Brain microvascular endothelial cell (primary cell): Measurements from ENCODE around the gene SATB2.

Source experiments
- DNase-seq: peaks from one replicate; pipeline ENCODE4 v3.0.0-alpha.2; 2020
- H3K27ac ChIP-seq: fragments of 250-450 bp; sonication (Bioruptor Pico); 2 replicates; pipeline ENCODE4 v1.5.1; 2020; ENCODE audit warnings: mild to moderate bottlenecking, moderate library complexity
- H3K27me3 ChIP-seq: fragments of 250-450 bp; sonication (Bioruptor Pico); replicated peaks from 2 replicates; pipeline ENCODE4 v1.5.1; 2020; ENCODE audit warnings: mild to moderate bottlenecking
- H3K36me3 ChIP-seq: fragments of 250-450 bp; sonication (Bioruptor Pico); replicated peaks from 2 replicates; pipeline ENCODE4 v1.5.1; 2020; ENCODE audit warnings: mild to moderate bottlenecking
- H3K4me3 ChIP-seq: 2 replicates; pipeline ENCODE4 v1.5.1; 2011; ENCODE audit warnings: low read depth, mild to moderate bottlenecking, control low read depth, low read length, moderate library complexity
- CTCF ChIP-seq: IDR thresholded peaks from 2 replicates; pipeline ENCODE4 v1.5.1; 2011; ENCODE audit warnings: low read depth, mild to moderate bottlenecking, moderate library complexity, low read length, control low read depth, inconsistent platforms; ENCODE audit errors: missing control alignments
- in situ Hi-C: cut with HindIII; loops from 2 replicates; pipeline ENCODE4 v1.10.0; 2017; ENCODE audit warnings: low sequenced_read_pairs, low pct_ligation_motif_present

Gene SATB2

GRCh38 chr2:199282309-199282708 is 175.4 kb downstream of the SATB2 start:
- no peak for TF ChIP-seq CTCF
- no peaks in the 10 kb centered on the region for H3K36me3 ChIP-seq
- no peak overlapping the region for H3K4me3 ChIP-seq
- no peaks in the 10 kb centered on the region for H3K27me3 ChIP-seq
- H3K27ac ChIP-seq: no peak overlapping the region
- DNase-seq: no peak
- in situ Hi-C loops: no loop called here

- H3K27me3 ChIP-seq: no peaks in the 10 kb centered on the region
- no peak for TF ChIP-seq CTCF
- in situ Hi-C loops: no loop called here
- no peak overlapping the region for H3K27ac ChIP-seq
- H3K36me3 ChIP-seq: no peaks in the 10 kb centered on the region
- H3K4me3 ChIP-seq: no peak overlapping the region
- DNase-seq: no peak
These were observed 178.6 kb downstream of the SATB2 start for GRCh38 chr2:199279146-199279545.

GRCh38 chr2:199278099-199278498 is 179.6 kb downstream of the SATB2 start:
- H3K27ac ChIP-seq: no peak overlapping the region
- H3K27me3 ChIP-seq: no peaks in the 10 kb centered on the region
- H3K36me3 ChIP-seq: no peaks in the 10 kb centered on the region
- TF ChIP-seq CTCF: no peak
- H3K4me3 ChIP-seq: no peak overlapping the region
- DNase-seq: peak; percentile 83
- in situ Hi-C loops: no loop called here

- peak; percentile 39 for DNase-seq
- in situ Hi-C loops: no loop called here
- no peak for TF ChIP-seq CTCF
- no peaks in the 10 kb centered on the region for H3K27me3 ChIP-seq
- H3K4me3 ChIP-seq: no peak overlapping the region
- H3K27ac ChIP-seq: no peak overlapping the region
- no peaks in the 10 kb centered on the region for H3K36me3 ChIP-seq
These were observed 184.7 kb downstream of the SATB2 start for GRCh38 chr2:199273042-199273511.

GRCh38 chr2:199261936-199262335 is 195.8 kb downstream of the SATB2 start:
- Histone ChIP-seq H3K27me3 (no peaks in the 10 kb centered on the region), H3K4me3 (no peak overlapping the region), H3K27ac (no peak overlapping the region), H3K36me3 (no peaks in the 10 kb centered on the region)
- in situ Hi-C loops: no loop called here
- no peak for DNase-seq
- no peak for TF ChIP-seq CTCF

GRCh38 chr2:199261239-199261638 is 196.5 kb downstream of the SATB2 start:
- no peak for TF ChIP-seq CTCF
- in situ Hi-C loops: no loop called here
- Histone ChIP-seq H3K4me3 (no peak overlapping the region), H3K36me3 (no peaks in the 10 kb centered on the region), H3K27ac (no peak overlapping the region), H3K27me3 (no peaks in the 10 kb centered on the region)
- peak; percentile 15 for DNase-seq
